Astrocyte of the spinal cord (primary cell): Measurements from ENCODE around the gene SENP8.

Experiments
- DNase-seq: peaks from one replicate; pipeline ENCODE4 v3.0.0; 2011; ENCODE audit warnings: low read depth, low spot score
- H3K4me3 ChIP-seq: 2 replicates; pipeline ENCODE4 v1.5.1; 2011; ENCODE audit warnings: low read depth, mild to moderate bottlenecking, low read length, moderate library complexity
- in situ Hi-C: cut with HindIII; loops from 2 replicates; pipeline ENCODE4 v1.10.0; 2017; ENCODE audit warnings: low sequenced_read_pairs
- TF ChIP-seq, protein P1 (sequence below): IDR thresholded peaks from 2 replicates; pipeline ENCODE4 v1.5.1; 2012; ENCODE audit warnings: low read depth, mild to moderate bottlenecking, low read length, inconsistent platforms

The SENP8 gene

DNA sequence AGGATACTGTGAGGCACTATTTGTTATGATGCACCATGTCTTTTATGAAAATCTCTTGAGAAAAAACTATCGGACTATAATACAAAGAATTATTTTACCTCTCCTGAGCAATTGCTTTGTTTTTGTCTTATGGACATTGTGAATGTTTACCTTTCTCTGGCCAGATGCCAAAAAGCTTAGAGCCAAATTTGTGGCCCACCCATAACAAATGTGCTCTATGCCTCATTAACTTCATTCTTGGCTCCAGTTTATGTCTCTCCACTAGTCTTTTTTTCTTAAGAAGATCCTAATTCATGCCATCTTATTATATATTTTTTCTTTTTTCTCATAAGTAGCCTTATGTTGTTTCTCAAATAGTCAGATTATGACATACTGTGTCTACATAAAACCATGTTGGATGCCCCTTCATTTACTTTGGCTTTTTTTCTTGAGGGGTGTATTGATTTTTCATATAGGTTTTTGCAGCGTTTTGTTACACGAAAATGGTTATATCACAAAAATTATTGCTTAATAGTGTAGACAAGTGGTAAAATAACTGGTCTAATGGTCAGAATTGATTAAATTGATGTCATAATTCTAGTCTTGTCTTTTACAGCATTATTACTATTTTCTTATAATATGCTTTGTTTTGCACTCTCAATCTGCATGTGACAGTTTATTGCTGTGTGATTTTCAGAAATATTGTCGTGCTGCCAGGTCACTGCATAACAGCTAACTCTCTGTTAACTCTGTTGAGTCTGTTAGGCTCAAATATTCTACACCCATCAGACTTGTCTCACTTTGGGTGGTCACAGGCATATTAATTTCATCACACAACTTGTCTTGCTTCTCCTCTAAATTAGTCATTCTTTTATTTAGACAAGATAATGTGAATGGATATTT, 18.2 kb downstream of the SENP8 start:
- no peak for DNase-seq
- TF ChIP-seq, protein P1, sequence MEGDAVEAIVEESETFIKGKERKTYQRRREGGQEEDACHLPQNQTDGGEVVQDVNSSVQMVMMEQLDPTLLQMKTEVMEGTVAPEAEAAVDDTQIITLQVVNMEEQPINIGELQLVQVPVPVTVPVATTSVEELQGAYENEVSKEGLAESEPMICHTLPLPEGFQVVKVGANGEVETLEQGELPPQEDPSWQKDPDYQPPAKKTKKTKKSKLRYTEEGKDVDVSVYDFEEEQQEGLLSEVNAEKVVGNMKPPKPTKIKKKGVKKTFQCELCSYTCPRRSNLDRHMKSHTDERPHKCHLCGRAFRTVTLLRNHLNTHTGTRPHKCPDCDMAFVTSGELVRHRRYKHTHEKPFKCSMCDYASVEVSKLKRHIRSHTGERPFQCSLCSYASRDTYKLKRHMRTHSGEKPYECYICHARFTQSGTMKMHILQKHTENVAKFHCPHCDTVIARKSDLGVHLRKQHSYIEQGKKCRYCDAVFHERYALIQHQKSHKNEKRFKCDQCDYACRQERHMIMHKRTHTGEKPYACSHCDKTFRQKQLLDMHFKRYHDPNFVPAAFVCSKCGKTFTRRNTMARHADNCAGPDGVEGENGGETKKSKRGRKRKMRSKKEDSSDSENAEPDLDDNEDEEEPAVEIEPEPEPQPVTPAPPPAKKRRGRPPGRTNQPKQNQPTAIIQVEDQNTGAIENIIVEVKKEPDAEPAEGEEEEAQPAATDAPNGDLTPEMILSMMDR = no peak
- H3K4me3 ChIP-seq = no peak overlapping the region
- in situ Hi-C loops = no loop called here

DNA sequence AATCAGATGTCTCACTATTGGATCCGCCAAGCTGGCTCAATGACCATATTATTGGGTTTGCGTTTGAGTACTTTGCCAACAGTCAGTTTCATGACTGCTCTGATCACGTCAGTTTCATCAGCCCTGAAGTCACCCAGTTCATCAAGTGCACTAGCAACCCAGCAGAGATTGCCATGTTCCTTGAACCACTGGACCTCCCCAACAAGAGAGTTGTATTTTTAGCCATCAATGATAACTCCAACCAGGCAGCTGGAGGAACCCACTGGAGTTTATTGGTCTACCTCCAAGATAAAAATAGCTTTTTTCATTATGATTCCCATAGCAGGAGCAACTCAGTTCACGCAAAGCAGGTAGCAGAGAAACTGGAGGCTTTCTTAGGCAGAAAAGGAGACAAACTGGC, 21.5 kb downstream of the SENP8 start:
- TF ChIP-seq, protein P1 = no peak
- in situ Hi-C loops = no loop called here
- no peak overlapping the region for H3K4me3 ChIP-seq
- no peak for DNase-seq

DNA sequence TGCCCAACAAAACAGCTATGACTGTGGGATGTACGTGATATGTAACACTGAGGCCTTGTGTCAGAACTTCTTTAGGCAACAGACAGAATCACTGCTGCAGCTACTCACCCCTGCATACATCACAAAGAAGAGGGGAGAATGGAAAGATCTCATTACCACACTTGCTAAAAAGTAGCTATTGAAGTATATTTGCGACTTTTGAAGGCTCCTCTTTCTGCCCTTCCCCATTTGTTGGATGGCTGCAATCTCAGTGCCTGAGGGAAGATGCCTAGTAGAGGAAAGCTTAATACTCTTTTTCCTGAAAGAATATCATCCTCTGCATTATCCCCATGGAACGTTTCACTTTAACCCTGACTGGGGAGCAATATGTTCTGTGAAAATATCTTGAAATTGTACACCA, 21.9 kb downstream of the SENP8 start:
- in situ Hi-C loops = no loop called here
- no peak overlapping the region for H3K4me3 ChIP-seq
- DNase-seq = no peak
- TF ChIP-seq, protein P1 = no peak

DNA sequence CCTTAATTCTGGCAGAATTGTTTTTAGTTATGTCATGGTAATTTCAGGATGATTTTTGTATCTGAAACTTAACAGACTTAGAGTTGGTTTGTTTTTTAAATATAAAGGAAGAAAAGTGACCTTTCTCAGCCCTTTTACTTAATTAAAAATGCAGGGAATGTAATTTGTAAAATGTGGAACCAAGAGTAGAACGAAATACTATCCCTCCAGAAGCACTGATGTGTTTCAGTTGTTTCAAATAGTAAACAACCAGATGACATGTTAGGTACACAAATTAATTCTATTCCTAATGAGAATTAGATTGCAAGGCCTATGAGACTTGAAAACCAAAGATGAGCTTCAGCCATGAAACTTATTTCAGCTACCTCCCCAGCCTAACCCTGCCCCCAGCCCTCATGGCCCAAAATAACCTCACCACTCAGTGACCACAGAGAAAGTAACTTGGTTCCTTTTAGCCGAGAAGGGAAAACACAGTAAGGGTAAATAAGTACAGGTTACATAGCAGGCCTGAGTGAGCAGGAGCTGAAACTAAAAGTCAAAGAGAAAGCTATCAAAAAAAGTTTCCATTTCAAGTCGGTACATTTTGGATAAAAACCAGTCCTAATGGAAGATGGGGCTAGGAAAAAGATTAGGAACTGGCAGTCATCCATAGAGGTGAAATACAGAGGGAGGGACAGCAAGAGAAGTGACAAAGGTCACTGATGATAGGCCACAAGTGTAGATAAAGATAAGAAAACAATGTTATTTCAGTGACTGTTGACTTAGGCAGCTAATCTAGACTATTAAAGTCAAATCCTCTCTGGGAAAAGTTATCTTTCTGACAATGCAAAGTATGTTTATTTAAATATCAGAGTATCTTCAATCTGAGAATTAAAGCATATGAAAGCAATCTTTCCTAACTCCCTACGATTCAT, 23.2 kb downstream of the SENP8 start:
- in situ Hi-C loops = no loop called here
- DNase-seq = no peak
- H3K4me3 ChIP-seq = no peak overlapping the region
- TF ChIP-seq, protein P1 = no peak

DNA sequence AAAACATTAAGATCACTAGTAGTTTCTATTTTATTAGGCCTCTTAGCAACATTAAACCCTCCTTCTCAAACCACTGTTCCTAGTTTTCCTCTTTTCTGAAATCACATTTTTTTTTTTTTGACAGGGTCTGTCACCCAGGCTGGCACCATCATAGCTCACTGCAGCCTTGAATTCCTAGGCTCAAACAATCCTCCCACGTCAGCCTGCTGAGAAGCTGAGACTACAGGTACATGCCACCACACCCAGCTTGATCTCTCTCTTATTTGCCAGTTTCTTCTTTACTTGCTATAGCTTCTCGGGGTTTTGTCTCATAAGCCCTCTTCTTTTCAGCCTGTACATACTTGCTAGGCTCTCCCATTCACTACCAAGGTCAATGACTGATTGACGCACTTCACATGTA, 28.0 kb downstream of the SENP8 start:
- in situ Hi-C loops = no loop called here
- TF ChIP-seq, protein P1 = no peak
- H3K4me3 ChIP-seq = no peak overlapping the region
- no peak for DNase-seq

DNA sequence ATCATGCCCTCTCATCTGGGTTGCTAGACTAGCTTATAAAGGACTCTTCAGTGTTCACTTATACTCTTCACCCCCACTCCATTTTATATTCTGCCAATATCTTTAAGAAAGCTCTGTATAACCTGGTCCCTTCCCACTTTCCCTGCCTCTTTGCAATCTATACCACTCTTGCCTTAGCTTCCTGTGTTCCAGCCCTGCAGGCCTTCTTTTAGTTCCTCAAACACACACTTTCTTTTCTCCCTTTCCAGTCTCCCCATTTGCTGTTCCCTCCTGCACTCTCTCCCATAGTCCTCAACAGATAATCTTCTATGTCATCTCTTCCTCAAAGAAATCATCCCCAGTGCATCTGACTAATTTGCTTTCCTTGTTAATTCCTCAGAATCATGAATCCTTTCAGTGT, 28.7 kb downstream of the SENP8 start:
- TF ChIP-seq, protein P1 = no peak
- H3K4me3 ChIP-seq = no peak overlapping the region
- DNase-seq = no peak
- in situ Hi-C loops = no loop called here
